Astrocyte of the cerebellum (primary cell): Measurements from ENCODE around the gene TRPM5.

Experiments
- DNase-seq: peaks from one replicate; pipeline ENCODE4 v3.0.0-alpha.2; 2011; ENCODE audit warnings: low read depth
- H3K4me3 ChIP-seq: 2 replicates; pipeline ENCODE4 v1.5.1; 2011; ENCODE audit warnings: mild to moderate bottlenecking, low read depth, low read length, moderate library complexity
- in situ Hi-C: cut with HindIII; loops from 2 replicates; pipeline ENCODE4 v1.10.0; 2017; ENCODE audit warnings: low sequenced_read_pairs
- TF ChIP-seq, protein P1 (sequence below): IDR thresholded peaks from 2 replicates; pipeline ENCODE4 v1.5.1; 2012; ENCODE audit warnings: low read length, low read depth, moderate library complexity, mild to moderate bottlenecking; ENCODE audit errors: missing control alignments

TRPM5 gene

GRCh38 chr11:2468363-2469235 is 24.3 kb upstream of the TRPM5 start:
- TF ChIP-seq, protein P1, sequence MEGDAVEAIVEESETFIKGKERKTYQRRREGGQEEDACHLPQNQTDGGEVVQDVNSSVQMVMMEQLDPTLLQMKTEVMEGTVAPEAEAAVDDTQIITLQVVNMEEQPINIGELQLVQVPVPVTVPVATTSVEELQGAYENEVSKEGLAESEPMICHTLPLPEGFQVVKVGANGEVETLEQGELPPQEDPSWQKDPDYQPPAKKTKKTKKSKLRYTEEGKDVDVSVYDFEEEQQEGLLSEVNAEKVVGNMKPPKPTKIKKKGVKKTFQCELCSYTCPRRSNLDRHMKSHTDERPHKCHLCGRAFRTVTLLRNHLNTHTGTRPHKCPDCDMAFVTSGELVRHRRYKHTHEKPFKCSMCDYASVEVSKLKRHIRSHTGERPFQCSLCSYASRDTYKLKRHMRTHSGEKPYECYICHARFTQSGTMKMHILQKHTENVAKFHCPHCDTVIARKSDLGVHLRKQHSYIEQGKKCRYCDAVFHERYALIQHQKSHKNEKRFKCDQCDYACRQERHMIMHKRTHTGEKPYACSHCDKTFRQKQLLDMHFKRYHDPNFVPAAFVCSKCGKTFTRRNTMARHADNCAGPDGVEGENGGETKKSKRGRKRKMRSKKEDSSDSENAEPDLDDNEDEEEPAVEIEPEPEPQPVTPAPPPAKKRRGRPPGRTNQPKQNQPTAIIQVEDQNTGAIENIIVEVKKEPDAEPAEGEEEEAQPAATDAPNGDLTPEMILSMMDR: no peak
- H3K4me3 ChIP-seq: no peak overlapping the region
- in situ Hi-C loops: no loop called here
- DNase-seq: no peak

DNA sequence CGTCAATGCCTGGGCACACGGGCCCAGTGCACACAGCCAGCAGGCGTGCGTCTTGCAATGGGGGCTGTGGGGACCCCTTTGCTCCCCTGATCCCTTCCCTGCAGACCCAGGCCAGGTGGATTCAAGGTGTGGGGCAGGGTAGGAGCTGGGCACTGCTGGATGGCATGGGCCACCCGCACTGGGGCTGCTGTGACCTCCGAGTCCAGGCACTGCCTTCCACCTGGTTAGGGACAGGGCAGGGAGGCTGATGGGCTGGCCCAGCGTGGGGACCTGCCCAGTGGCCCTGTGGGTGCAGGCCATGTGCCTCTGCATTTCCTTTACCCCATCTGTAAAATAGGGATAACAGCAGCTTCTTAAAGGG is 23.4 kb upstream of the TRPM5 start:
- no peak for DNase-seq
- TF ChIP-seq, protein P1: no peak
- no peak overlapping the region for H3K4me3 ChIP-seq
- in situ Hi-C loops: no loop called here

GRCh38 chr11:2466869-2467694 is 22.8 kb upstream of the TRPM5 start:
- no peak for DNase-seq
- in situ Hi-C loops: no loop called here
- H3K4me3 ChIP-seq: no peak overlapping the region
- TF ChIP-seq, protein P1: no peak

GRCh38 chr11:2466069-2466801 is 21.9 kb upstream of the TRPM5 start:
- H3K4me3 ChIP-seq: no peak overlapping the region
- in situ Hi-C loops: no loop called here
- TF ChIP-seq, protein P1: no peak
- no peak for DNase-seq

- no peak for DNase-seq
- H3K4me3 ChIP-seq: no peak overlapping the region
- TF ChIP-seq, protein P1: no peak
- in situ Hi-C loops: no loop called here
Observed at GRCh38 chr11:2465202-2466068, 21.1 kb upstream of the TRPM5 start.
